Measurements from ENCODE around the gene TNRC18.

Gene TNRC18

DNA sequence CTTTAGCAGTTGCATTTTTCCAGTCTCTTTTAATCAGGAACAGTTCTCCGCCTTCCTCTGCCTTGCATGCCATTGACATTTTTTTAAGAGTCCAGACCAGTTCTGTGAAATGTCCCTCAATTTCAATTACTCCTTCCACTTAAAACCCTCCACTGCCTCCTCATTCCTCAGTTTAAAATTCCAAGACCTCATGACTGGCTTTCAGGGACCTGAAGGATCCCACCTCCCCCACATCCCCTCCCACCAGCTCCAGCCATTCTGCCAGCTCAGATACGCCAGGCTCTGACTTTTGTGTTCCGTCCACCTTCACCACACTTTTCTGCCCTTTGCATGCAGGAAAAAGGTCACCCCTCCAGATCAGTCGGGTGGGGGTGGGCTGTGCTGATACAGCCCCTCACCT is 8.7 kb downstream of the TNRC18 start:
- no peak for DNase-seq (ENCODE audit: extremely low read depth, low read depth)
- TF ChIP-seq, protein P1, sequence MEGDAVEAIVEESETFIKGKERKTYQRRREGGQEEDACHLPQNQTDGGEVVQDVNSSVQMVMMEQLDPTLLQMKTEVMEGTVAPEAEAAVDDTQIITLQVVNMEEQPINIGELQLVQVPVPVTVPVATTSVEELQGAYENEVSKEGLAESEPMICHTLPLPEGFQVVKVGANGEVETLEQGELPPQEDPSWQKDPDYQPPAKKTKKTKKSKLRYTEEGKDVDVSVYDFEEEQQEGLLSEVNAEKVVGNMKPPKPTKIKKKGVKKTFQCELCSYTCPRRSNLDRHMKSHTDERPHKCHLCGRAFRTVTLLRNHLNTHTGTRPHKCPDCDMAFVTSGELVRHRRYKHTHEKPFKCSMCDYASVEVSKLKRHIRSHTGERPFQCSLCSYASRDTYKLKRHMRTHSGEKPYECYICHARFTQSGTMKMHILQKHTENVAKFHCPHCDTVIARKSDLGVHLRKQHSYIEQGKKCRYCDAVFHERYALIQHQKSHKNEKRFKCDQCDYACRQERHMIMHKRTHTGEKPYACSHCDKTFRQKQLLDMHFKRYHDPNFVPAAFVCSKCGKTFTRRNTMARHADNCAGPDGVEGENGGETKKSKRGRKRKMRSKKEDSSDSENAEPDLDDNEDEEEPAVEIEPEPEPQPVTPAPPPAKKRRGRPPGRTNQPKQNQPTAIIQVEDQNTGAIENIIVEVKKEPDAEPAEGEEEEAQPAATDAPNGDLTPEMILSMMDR (IDR thresholded peaks at IDR 0.05; ENCODE audit: low read depth, low read length): no peak

DNA sequence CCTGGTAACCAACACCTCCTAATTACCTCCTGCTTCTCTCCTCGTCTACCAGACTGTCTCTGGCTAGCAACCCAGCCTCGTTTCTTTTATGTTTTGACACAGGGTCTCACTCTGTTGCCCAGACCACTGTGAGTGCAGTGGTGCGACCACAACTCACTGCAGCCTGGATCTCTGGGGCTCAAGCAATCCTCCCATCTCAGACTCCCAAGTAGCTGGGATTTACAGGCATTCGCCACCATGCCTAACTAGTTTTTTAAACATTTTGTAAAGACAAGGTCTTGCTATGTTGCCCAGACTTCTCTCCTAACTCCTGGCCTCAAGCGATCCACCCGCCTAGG is 10.2 kb downstream of the TNRC18 start:
- TF ChIP-seq, protein P1 (IDR thresholded peaks at IDR 0.05; ENCODE audit: low read depth, low read length): no peak
- DNase-seq (ENCODE audit: extremely low read depth, low read depth): no peak

DNA sequence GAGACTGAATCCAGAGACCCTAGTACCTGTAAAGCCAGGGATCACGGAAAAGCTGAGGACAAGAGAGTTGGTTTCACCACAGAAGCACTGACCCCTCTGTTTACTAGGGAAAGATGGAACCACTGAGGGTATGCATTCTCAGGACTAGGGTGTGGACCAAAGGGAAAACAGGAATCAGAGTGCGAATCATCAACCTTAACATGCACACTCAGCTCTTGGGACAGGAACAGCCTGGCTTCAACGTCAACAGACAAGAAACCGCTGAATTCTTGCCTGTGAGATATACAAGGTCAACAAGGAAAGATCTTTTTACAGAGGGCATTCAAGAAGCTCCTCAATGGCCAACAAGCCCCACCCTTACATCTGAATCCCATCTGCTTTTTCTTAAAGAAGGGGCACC is 14.9 kb downstream of the TNRC18 start:
- TF ChIP-seq, protein P1 (IDR thresholded peaks at IDR 0.05; ENCODE audit: low read depth, low read length): no peak
- DNase-seq (ENCODE audit: extremely low read depth, low read depth): no peak

DNA sequence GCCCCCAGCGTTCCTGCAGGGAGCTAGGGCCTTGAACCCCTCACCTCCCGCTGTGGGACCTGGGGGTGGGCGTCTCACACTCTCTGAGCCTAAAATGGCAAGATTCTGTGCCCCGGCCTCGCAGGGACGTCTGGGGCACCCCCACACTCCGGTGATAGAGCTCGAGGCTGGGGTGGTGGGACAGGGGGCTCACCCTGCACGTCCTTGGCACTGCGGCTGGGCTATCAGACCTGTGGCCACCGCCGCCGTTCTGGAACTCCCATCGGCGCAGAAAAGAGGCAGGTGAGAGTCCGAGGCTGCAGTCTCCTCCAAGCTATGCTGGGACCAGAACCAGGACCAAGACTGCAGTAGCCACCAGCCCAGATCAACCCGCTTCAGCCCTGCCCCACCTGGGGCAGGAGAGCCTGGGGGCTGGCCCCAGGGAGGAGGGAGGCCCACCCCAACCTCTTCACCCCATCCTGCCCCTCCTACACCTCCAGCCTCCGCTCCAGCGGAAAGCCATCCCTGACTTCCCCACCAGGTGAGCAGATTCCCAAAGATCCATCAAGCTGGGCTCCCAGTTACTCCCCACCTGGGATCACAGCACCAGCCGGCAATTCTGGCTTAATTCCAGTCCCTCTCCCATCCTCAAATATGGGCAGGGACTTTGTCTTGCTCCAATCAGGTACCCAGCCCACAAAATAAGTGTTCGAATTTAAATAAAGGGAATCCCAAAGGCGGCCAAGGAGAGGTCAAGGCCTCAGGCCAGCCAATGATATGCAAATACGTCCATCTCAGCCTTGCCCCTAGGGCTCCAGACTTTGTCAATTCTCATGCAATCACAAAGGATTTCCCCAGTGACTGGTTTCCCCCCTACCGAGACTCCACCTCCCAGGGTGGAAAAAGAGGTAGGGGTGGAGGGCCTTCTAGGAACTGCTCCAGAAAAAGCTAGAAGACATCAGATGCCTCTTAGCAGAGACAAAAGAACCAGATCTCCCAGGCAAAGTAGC is 16.4 kb downstream of the TNRC18 start:
- TF ChIP-seq, protein P1 (IDR thresholded peaks at IDR 0.05; ENCODE audit: low read depth, low read length): no peak
- DNase-seq (ENCODE audit: extremely low read depth, low read depth): no peak

DNA sequence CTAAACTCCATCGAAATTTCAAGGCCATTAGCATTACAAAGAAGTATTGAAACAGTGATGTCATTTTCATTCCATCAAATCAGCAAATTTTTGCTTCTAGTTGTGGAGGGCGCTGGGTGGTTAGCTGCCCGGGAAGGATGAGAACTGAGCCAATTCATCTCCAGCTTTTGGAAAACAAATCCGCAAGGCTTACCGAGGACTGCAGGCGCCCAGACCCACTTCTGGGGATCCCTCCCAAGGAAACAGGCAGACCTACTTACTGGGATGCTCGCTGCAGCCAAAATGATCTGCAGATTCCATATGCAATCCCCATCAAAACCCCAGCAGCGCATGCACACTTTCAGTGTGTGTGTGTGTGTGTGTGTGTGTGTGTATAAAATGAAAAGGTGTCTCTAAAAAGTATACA is 19.2 kb downstream of the TNRC18 start:
- no peak for DNase-seq (ENCODE audit: extremely low read depth, low read depth)
- TF ChIP-seq, protein P1 (IDR thresholded peaks at IDR 0.05; ENCODE audit: low read depth, low read length): no peak

DNA sequence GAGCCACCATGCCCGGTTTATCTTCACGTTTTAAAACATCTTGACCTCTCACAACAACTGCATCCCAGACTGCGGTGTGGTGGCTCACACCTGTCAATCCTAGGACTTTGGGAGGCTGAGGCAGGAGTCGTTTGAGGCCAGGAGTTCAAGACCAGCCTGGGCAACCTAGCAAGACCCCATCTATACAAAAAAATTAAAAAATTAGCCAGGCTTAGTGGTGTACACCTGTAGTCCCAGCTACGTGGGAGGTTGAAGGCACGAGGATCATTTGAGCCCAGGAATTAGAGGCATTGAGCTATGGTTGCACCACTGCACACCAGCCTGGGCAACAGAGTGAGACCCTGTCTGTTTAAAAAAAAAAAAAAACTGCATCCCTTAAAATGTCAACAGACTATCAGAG is 20.2 kb downstream of the TNRC18 start:
- TF ChIP-seq, protein P1 (IDR thresholded peaks at IDR 0.05; ENCODE audit: low read depth, low read length): no peak
- DNase-seq (ENCODE audit: extremely low read depth, low read depth): no peak

DNA sequence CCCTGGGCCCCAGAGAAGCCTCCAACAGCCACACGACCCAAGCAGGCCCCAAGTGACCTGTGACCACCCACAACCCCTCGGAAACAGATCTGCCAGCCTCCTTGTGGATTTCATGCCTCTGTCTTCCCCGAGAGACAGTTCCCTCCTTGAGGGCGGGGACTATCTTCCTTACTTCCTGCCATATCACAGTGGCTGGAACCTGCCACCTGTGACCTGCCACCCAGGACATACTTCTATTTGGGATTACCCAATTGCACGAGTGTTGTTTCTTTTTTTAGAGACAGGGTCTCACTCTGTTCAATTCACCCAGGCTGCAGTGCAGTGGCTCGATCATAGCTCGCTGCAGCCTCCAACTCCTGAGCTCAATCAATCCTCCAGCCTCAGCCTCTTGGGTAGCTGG is 25.9 kb downstream of the TNRC18 start:
- no peak for DNase-seq (ENCODE audit: extremely low read depth, low read depth)
- TF ChIP-seq, protein P1 (IDR thresholded peaks at IDR 0.05; ENCODE audit: low read depth, low read length): no peak

All from AG09319 (cell line).